ENCODE measurements around the gene SSC4D. TPM values are rescaled to one million over a fixed set of nuclear protein-coding genes. Genes with fewer than 3 reads are reported as not detected.
"Not testable (repeated sequence)": the region's sequence is repeated elsewhere in the genome, so short reads cannot be mapped to it uniquely, and the experiment has no call there.

Gene SSC4D
- total RNA-seq, 1 experiment from 2014 or later, result 2.2 TPM

GRCh38 chr7:76386691-76387260 lies 22.7 kb downstream of the SSC4D start:
- no peak for DNase-seq (ENCODE audit: low spot score)

- DNase-seq (ENCODE audit: low spot score), result peak; percentile 37
Observed at GRCh38 chr7:76383089-76383944, 26.2 kb downstream of the SSC4D start.

- no peak for DNase-seq (ENCODE audit: low spot score)
Observed at GRCh38 chr7:76381814-76382213, 27.7 kb downstream of the SSC4D start.

- no peak for DNase-seq (ENCODE audit: low spot score)
Observed at GRCh38 chr7:76380623-76380966, 28.9 kb downstream of the SSC4D start.

GRCh38 chr7:76377186-76377918 lies 32.1 kb downstream of the SSC4D start:
- DNase-seq (ENCODE audit: low spot score), result no peak

GRCh38 chr7:76375251-76375650 lies 34.2 kb downstream of the SSC4D start:
- no peak for DNase-seq (ENCODE audit: low spot score)

- DNase-seq (ENCODE audit: low spot score), result peak; percentile 76
Observed at GRCh38 chr7:76372984-76373833, 36.3 kb downstream of the SSC4D start.

- DNase-seq (ENCODE audit: low spot score), result no peak
Observed at GRCh38 chr7:76371396-76371795, 38.1 kb downstream of the SSC4D start.

GRCh38 chr7:76369018-76369417 lies 40.5 kb downstream of the SSC4D start:
- no peak for DNase-seq (ENCODE audit: low spot score)

GRCh38 chr7:76368190-76368589 lies 41.3 kb downstream of the SSC4D start:
- no peak for DNase-seq (ENCODE audit: low spot score)

GRCh38 chr7:76364198-76364584 lies 45.3 kb downstream of the SSC4D start:
- no peak for DNase-seq (ENCODE audit: low spot score)

GRCh38 chr7:76363754-76364153 lies 45.7 kb downstream of the SSC4D start:
- DNase-seq (ENCODE audit: low spot score), result not testable (repeated sequence)

GRCh38 chr7:76359978-76360638 lies 49.4 kb downstream of the SSC4D start:
- no peak for DNase-seq (ENCODE audit: low spot score)

- DNase-seq (ENCODE audit: low spot score), result peak; percentile 99
Observed at GRCh38 chr7:76359111-76359977, 50.2 kb downstream of the SSC4D start.

GRCh38 chr7:76358481-76359110 lies 50.9 kb downstream of the SSC4D start, which contains the start of gene YWHAG:
TSS of gene YWHAG (minus strand) at chr7:76358991. CDS start at chr7:76358808, 183 bp downstream.
- peak; percentile 92 for DNase-seq (ENCODE audit: low spot score)

- peak; percentile 75 for DNase-seq (ENCODE audit: low spot score)
Observed at GRCh38 chr7:76358011-76358480, 51.5 kb downstream of the SSC4D start.

- DNase-seq (ENCODE audit: low spot score), result peak; percentile 71
Observed at GRCh38 chr7:76357475-76358010, 52.0 kb downstream of the SSC4D start.

GRCh38 chr7:76356823-76357222 lies 52.7 kb downstream of the SSC4D start:
- peak; percentile 87 for DNase-seq (ENCODE audit: low spot score)

- no peak for DNase-seq (ENCODE audit: low spot score)
Observed at GRCh38 chr7:76356115-76356514, 53.4 kb downstream of the SSC4D start.
